GM19455 (cell line): ENCODE results near the gene NOC2L.

Source experiments
- ATAC-seq: cut with Tn5 transposase; IDR thresholded peaks from one replicate; pipeline ENCODE4 v1.9.1; 2021; ENCODE audit not compliant: unreplicated experiment

NOC2L gene

GRCh38 chr1:958823-959730, at the start of gene NOC2L:
TSS of gene NOC2L (minus strand) at chr1:959256. CDS start at chr1:959240, 16 bp downstream.
- peak; percentile 63 for ATAC-seq

- ATAC-seq: no peak
Measured at GRCh38 chr1:1006305-1007159, 47.5 kb upstream of the NOC2L start.

- no peak for ATAC-seq
Measured at GRCh38 chr1:1005774-1006304, 46.8 kb upstream of the NOC2L start.

GRCh38 chr1:1004780-1005697, 46.0 kb upstream of the NOC2L start:
- ATAC-seq: no peak

- no peak for ATAC-seq
Measured at GRCh38 chr1:1004420-1004779, 45.3 kb upstream of the NOC2L start.

- ATAC-seq: no peak
Measured at GRCh38 chr1:1003618-1004419, 44.8 kb upstream of the NOC2L start.

- no peak for ATAC-seq
Measured at GRCh38 chr1:1001057-1001783, 42.2 kb upstream of the NOC2L start.

- peak; percentile 12 for ATAC-seq
Measured at GRCh38 chr1:1000357-1001056, 41.5 kb upstream of the NOC2L start.

GRCh38 chr1:999725-1000356, 40.8 kb upstream of the NOC2L start, which contains the start of gene HES4:
TSS of gene HES4 (minus strand) at chr1:1000097. CDS start at chr1:999973, 124 bp downstream.
- ATAC-seq: peak; percentile 48

GRCh38 chr1:998995-999724, 40.1 kb upstream of the NOC2L start:
- no peak for ATAC-seq

- no peak for ATAC-seq
Measured at GRCh38 chr1:998745-998994, 39.6 kb upstream of the NOC2L start.

GRCh38 chr1:997993-998744, 39.1 kb upstream of the NOC2L start:
- no peak for ATAC-seq

- ATAC-seq: no peak
Measured at GRCh38 chr1:997713-997992, 38.6 kb upstream of the NOC2L start.

GRCh38 chr1:996851-997712, 38.0 kb upstream of the NOC2L start:
- ATAC-seq: no peak

- ATAC-seq: no peak
Measured at GRCh38 chr1:995665-996633, 36.9 kb upstream of the NOC2L start.
